Kidney (tissue), 14 donors: ENCODE measurements around the gene PPP2R2D. TPM values are rescaled to one million over a fixed set of nuclear protein-coding genes. Genes with fewer than 3 reads are reported as not detected.

Experiments
- DNase-seq, 5 donors: peaks; one replicate each; pipeline ENCODE4 v3.0.0-alpha.2; 2013 to 2020
- FAIRE-seq: peaks from 2 replicates; lab custom pipeline; 2012; peaks lifted over from hg19 to GRCh38; lab: Jason Lieb, UNC
- H3K27ac ChIP-seq, 2 donors: one replicate each; pipeline ENCODE4 v1.7.0; 2013; ENCODE audit warnings: low read depth in 2 of 2, low read length in 2 of 2, inconsistent platforms in 1 of 2
- H3K27me3 ChIP-seq: one replicate; pipeline ENCODE4 v1.7.1; 2013; ENCODE audit warnings: low read length, inconsistent platforms; ENCODE audit not compliant: control insufficient read depth, insufficient read depth
- H3K36me3 ChIP-seq, 3 donors: one replicate each; pipeline versions ENCODE4 v1.7.0 to v1.7.1; 2013; ENCODE audit warnings: low read length in 3 of 3, control low read depth in 1 of 3, inconsistent platforms in 1 of 3; ENCODE audit not compliant: insufficient read depth in 3 of 3, control insufficient read depth in 2 of 3
- H3K4me1 ChIP-seq, 3 donors: one replicate each; pipeline versions ENCODE4 v1.7.0 to v1.7.1; 2013; ENCODE audit warnings: low read length in 3 of 3, inconsistent platforms in 1 of 3, low read depth in 1 of 3; ENCODE audit not compliant: control insufficient read depth in 2 of 3, insufficient read depth in 2 of 3
- H3K4me3 ChIP-seq, 3 donors: one replicate each; pipeline versions ENCODE4 v1.7.0 to v1.8.1; 2013; ENCODE audit warnings: low read length in 3 of 3, control low read depth in 1 of 3, inconsistent platforms in 1 of 3
- H3K9ac ChIP-seq, 3 donors: one replicate each; pipeline versions ENCODE4 v1.7.0 to v1.7.1; 2013; ENCODE audit warnings: low read length in 3 of 3, control low read depth in 1 of 3, inconsistent platforms in 1 of 3
- H3K9me3 ChIP-seq, 3 donors: one replicate each; pipeline versions ENCODE4 v1.7.0 to v1.7.1; 2013; ENCODE audit warnings: low read length in 3 of 3, control low read depth in 1 of 3, inconsistent platforms in 1 of 3; ENCODE audit not compliant: control insufficient read depth in 2 of 3, insufficient read depth in 1 of 3
- CTCF ChIP-seq: IDR thresholded peaks from 3 replicates; pipeline ENCODE4 v1.5.1; 2012; ENCODE audit warnings: mild to moderate bottlenecking, moderate library complexity, borderline replicate concordance; ENCODE audit not compliant: insufficient read depth; ENCODE audit errors: extremely low read depth
- intact Hi-C: fragments of 100-400 bp; cut with DNase I; formaldehyde crosslinking; loops from one replicate; pipeline ENCODE4 v1.11.1; 2022
- polyA plus RNA-seq: library from polyadenylated mRNA; stranded (reverse); fragments of 350-450 nt; fragmentation: Illumina TruSeq; extraction: RNeasy Lipid Tissue Mini Kit (QIAGEN cat#74804); gene quantifications from one replicate; pipeline ENCODE4 v1.2.3, GENCODE V29; 2014; ENCODE audit warnings: low read depth, low replicate concordance; ENCODE audit not compliant: insufficient read depth
- total RNA-seq: library from RNA; stranded (reverse); fragmentation: NEBNext Ultra II Directional; extraction: Animal tissue kit (Norgen Biotek cat#: 25700); gene quantifications from one replicate; pipeline ENCODE4 v1.2.1, GENCODE V29; 2021
- donor health status: control.
- donor health status: control.
- donor health status: control.
- donor health status: control.
- donor health status: control.
- donor health status: DM: yes; HTN: yes; CAD: no.
- donor health status: Normal renal cell carcinoma (clear cell type).

PPP2R2D gene
- total and polyA plus RNA-seq, 2 donors from 2014 or later = 28.3 to 34.8 TPM

GRCh38 chr10:131974034-131974817 lies 73.4 kb downstream of the PPP2R2D start:
- Histone ChIP-seq H3K36me3 (peaks cover 0 to 9% (median 8%) of the 10 kb centered on the region in 3 donors), H3K27ac (no peak overlapping the region), H3K4me3 (no peak overlapping the region), H3K9ac (no peak overlapping the region), H3K4me1 (peaks cover 4 to 36% (median 18%) of the 10 kb centered on the region in 3 donors), H3K9me3 (no peaks in the 10 kb centered on the region), H3K27me3 (no peaks in the 10 kb centered on the region)
- FAIRE-seq (no peak), DNase-seq (no peak)
- intact Hi-C loops = no loop called here
- TF ChIP-seq CTCF = no peak

GRCh38 chr10:131975003-131975402 lies 74.2 kb downstream of the PPP2R2D start:
- Histone ChIP-seq H3K9me3 (no peaks in the 10 kb centered on the region), H3K27ac (no peak overlapping the region), H3K27me3 (no peaks in the 10 kb centered on the region), H3K36me3 (peaks cover 0 to 9% (median 8%) of the 10 kb centered on the region in 3 donors), H3K4me3 (no peak overlapping the region), H3K4me1 (peaks cover 4 to 36% (median 21%) of the 10 kb centered on the region in 3 donors), H3K9ac (no peak overlapping the region)
- no peak for FAIRE-seq
- no peak for TF ChIP-seq CTCF
- intact Hi-C loops = no loop called here
- no peak for DNase-seq

GRCh38 chr10:131975796-131976195 lies 75.0 kb downstream of the PPP2R2D start:
- no peak for DNase-seq
- Histone ChIP-seq H3K9ac (no peak overlapping the region), H3K4me1 (peaks cover 4 to 36% (median 22%) of the 10 kb centered on the region in 3 donors)

More at GRCh38 chr10:131975796-131976195, 75.0 kb downstream of the PPP2R2D start:
- Histone ChIP-seq H3K4me3 (no peak overlapping the region), H3K27ac (no peak overlapping the region), H3K27me3 (no peaks in the 10 kb centered on the region), H3K9me3 (no peaks in the 10 kb centered on the region), H3K36me3 (peaks cover 0 to 2% (median under 1%) of the 10 kb centered on the region in 3 donors)
- FAIRE-seq = no peak
- no peak for TF ChIP-seq CTCF
- intact Hi-C loops = no loop called here
